HG03571 (cell line): ENCODE results near the gene BMX.

Experiments
- ATAC-seq: cut with Tn5 transposase; IDR thresholded peaks from one replicate; pipeline ENCODE4 v1.9.1; 2021; ENCODE audit not compliant: unreplicated experiment

BMX gene

DNA sequence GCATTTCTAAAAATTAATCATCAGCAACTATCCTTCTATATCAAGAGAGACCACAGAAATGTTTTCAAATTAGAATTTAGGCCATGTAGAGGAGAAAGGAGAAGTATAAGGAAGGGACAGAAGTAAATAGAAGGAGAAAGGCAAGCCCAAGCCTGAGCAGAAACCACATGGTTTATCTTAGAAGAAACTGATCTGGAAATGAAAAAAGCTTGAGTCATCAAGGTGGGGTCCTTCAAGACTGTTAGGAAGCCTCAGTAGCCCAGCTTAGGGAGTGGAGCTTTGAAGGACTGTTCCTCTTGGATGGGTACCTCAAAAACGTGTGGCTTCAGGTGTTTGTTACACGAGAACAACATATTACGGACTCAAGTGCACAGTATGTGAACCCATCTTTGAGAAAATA, 4.5 kb downstream of the BMX start:
- ATAC-seq: no peak

DNA sequence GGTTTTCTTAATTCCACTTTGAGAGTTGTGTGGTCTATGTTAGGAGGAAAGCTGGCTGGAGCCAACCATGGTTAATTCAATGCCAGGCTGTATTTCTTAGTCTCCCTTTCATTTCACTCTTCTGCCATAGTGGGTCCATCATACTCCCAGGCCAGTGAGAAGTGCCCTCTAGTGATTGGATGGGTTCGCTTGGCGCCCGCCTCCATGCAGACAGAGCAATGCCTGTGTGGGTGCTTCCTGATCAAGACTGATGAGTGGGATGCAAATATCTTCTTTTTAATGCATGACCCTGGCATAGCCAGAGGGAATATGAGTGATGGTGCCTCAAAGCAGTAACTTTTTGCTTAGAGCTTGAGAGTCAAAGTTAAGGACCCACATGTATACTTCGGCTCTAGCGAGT, 6.4 kb downstream of the BMX start:
- ATAC-seq: no peak

DNA sequence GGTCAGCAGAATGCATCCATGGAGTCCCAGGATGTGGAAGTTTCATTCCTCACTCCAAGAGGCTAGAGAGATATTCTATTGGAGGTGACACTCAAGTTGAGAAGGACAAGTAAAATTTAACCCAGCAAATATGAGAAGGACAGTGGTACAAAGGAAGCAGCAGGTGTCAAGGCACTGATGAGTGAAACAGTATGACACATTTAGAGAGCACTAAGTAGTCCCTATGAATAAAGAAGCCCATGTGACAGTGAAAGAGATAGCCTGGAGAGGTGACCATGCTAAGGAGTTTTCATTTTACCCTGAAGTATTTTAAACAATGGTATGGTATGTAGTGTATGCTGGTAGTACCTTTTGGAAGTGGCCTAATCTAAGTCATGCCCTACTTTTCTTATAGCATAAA, 9.2 kb downstream of the BMX start:
- no peak for ATAC-seq

DNA sequence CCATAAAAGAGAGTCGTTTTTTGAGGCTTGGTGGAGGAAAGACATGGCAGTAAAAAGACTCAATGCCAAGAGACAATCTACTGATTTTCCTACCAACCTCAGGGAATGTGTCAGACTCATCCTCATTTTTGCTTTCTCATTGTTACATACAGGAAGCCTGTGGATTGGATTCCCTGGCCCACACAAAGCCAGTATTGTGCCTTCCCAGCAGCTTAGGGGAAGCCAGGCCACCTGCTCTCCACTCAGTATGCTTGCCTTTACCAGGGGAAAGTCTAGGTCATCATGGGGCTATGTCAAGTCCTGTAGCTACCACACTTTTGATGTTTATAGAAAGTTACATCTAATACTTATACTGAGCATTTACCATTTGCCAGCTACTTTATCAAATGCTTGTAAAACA, 11.0 kb downstream of the BMX start:
- no peak for ATAC-seq

DNA sequence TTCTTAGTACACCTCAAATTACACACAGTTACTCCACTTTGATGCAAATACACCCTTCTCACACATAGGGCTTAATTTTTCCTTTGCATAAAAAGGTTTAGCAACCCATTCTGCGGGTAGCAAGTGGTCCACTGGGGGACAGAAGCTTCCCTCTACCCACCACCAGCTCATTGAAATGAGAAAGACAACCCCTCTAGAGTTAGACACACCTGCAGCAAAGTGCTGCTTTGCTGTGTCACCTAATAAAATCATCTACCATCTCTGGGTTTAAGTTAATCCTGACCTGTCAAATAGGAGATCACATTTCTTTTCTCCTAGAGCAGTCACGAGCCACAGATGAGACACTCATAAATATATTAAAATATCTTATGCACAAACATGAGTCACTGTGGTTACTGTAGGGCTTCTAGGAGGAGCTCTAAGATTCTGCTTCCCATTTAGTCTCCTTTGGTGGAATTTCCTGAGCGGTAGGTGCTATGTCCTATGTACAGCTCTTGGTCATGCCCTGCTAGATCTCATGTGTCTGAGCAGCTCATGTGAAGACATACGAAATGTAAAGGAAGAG, 11.9 kb downstream of the BMX start:
- ATAC-seq: no peak

DNA sequence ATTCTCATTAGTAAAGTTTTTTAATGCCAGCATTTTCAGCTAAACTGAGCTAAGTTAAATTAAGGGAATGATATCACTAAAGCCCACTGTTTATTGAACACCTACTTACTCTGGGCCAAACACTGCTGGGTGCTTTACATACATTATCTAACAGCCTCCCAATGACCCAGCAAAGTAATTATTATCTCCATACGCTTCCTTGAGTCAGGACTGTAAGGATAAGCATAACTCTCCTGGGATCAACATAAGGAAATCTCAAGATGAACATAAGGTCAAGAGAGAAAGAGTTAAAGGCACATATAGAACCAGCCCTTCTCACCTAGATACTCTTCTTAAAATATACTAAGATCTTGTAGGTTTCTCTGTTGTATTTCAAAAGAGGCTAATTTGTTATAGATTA, 13.7 kb downstream of the BMX start:
- no peak for ATAC-seq

DNA sequence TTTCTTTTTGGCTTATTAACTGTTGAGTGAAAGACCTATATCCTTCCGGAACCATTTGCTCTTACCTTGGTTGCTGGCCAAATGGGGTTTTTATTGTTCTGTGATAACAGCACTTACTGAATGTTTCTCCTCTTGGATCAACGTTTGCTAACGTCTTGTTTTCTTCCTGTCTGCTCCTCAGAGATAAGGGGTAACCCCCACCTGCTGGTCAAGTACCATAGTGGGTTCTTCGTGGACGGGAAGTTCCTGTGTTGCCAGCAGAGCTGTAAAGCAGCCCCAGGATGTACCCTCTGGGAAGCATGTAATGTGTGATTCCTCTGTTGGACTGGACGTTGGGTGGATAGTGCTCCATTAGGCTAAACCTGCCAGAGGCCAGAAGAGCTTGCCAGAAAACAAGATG, 15.3 kb downstream of the BMX start:
- ATAC-seq: no peak

DNA sequence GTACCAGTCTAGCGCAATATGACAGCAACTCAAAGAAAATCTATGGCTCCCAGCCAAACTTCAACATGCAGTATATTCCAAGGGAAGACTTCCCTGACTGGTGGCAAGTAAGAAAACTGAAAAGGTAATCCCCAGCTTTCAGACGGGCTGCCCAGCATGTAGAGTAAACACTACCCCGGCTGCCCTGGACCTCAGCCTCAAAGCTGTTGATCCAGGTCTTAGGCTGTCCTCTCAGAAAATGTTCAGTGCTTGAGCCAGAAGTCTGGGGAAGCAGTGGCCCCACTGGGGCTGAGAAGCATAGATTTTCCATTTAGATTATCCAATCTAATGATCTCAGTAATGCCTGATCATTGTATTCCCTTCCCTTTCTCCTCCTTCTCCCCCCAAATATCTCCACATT, 21.9 kb downstream of the BMX start:
- no peak for ATAC-seq

DNA sequence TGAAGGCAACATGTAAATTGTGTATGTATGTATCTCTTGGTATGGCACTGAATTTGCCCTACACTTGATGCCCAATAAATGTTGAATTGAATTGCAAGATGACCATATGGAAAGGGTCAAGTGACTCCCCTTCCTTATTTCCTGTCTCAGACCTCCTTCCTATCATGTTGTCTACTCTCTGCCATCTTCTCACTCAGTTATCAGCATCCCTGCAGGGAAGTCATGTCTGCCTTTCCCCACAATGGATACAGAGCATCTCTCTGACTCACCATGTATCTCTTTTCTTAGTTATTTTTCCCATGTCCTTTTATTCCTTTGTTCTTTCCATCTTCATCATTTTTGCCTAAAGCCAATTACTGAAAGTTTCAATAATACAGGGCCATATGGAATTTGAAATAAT, 22.5 kb downstream of the BMX start:
- no peak for ATAC-seq

DNA sequence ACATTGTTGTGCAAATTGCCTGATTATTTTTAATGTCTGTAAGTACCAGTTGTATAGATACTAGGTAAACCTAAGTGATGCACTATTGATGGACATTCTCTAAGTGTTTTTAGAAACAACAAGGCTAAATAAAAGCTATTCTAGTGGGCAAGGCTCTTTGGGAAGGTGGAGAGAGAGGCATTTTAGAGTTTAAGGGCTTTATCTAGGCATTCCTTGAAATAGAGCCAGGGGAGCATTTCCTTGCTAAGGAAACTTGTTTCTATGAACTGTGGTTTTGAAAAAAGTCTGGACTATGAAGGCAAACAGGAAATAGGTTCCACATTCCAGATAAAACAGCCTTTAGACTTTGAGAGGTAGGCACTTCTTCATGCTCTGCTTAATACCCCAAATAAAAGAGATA, 23.8 kb downstream of the BMX start:
- no peak for ATAC-seq

DNA sequence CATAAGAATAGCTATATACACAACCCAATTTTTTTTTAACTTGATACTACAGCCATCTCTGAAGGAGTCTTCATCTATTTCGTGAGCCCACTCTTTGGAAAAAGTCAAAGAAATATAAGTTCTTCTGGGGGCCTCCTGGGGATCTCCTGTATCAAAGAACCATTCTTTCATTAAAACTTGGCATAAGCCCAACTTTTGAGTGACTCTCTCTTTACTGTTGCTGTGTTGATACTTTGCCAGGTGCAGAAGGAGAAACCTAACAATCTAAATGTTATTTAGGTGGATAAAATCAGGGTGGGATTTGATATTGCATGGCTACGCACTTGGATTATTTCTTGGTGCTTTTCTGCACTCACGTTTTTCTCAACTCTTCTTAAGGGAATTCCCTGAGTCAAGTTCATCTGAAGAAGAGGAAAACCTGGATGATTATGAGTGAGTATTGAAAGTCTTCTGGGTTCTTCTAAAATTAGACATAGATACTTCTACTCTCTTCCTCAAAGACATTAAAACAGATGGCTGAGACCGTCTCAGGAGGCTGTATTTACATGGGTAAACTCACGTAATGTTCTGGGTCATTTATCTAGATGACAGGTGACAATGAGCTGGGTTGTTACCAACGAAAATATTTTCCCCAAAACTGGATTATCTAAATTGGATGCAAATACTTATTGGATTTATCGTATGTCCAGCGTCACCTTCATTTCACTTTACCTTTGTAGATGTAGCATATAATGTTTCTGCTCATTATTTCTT, 25.2 kb downstream of the BMX start:
- ATAC-seq: no peak

DNA sequence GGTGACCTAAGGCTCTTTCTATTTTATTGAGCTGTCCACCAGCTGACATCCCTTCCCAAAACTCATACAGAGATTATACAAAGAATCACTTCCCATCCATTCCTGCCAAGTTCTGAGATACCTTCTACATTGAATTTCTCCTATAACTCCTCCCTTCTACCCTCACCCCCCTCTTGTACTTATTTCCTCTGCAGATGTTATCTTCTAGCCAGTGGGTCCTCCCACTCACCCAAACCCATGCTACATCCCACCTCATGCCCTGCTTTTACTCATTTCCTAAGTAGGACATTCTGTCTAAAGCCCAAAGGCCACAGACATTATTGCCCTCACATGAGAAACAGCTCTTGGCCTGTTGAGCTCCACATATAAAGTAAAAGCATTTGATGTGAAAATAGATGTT, 28.6 kb downstream of the BMX start:
- no peak for ATAC-seq

DNA sequence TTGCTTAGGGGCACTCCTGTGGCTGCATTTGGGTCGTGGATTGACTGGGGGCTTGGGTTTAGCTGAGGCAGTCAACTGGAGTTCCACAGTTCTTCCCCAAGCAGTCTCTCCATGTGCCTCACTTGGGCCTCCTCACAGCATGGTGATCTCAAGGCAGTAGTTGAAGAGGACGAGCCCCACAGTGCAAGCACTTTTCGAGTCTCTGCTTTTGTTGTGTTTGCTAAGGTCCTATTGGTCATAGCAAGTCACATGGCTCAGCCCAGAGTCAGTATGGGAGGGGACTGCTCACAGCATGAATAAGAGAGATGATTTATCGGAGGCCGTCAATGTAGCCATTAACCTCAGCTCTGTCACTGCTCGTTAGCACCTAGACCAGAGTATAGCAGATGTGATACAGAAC, 29.7 kb downstream of the BMX start:
- ATAC-seq: no peak

DNA sequence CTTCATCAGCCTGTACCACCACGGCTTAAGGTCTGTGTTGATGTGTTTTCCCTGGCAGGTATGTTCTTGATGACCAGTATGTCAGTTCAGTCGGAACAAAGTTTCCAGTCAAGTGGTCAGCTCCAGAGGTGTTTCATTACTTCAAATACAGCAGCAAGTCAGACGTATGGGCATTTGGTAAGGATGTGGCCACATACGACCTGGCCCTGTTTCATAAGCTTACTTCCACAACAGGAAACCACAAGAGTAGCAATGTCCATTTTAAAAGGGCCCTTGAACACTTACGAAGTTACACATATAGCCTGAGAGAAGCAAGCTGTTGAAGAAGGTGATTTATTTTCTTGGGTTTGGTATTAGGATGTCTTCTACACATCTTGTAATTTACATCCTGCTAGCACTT, 46.1 kb downstream of the BMX start:
- ATAC-seq: no peak

DNA sequence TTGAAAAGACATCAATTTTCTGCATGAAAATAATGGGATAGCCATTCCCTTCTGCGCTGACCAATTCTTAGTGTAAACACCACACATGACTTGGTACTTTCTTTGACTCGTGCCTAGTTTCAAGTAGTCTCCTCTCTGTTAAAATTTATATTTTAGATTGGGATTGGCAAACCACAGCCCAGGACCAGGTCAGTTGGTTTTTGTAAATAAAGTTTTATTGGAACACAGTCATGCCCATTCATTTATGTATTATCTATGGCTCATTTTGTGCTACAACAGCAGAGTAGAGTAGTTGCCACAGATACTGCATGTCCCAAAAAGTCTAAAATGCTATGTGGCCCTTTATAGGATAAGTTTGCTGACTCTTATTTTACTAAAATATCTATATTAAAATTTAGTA, 46.7 kb downstream of the BMX start:
- ATAC-seq: no peak

DNA sequence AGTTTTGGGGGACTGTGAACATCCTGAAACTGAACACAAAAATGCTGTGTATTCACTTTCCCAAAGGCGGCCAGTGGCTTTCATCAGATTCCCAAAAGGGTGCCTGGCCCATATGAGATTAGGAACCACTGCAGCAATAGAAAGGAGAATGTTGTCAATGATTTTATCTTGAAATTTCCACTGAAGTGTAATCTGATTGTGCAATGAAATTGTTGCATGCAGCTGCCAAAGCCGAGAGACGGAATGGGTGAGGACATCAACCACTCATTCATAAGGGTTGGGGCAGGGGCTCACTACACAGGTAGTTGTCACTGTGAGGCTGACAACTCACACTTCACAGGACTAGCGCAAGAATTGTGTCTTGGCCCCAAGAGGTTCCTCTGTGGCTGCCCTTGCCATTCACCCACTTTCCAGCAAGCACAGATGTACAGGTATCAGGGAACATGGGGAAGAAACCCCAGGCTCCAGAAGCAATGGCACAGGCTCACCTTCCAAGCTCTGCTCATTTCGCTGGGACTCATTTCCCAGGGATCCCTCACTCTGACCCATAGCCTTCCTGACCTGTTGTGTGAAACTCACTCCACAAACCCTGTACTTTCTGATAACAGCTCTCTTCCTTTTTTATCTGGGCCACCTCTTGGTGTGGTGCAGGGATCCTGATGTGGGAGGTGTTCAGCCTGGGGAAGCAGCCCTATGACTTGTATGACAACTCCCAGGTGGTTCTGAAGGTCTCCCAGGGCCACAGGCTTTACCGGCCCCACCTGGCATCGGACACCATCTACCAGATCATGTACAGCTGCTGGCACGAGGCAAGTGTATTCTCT, 48.8 kb downstream of the BMX start:
- no peak for ATAC-seq

DNA sequence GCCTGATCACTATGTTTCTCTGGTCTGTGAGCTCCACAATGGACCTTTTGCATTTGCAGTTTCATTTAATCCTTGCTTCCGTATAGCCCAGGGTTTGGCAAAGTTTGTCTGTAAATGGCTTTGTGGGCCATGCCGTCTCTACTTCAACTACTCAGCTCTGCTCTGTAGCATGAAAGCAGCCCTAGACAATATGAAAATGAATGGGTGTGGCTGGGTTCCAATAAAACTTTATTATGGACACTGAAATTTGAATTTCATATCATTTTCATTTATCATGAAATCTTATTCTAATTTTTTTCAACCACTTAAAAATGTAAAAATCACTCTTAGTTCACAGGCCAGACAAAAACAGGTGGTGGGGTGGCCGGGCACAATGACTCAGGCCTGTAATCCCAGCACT, 58.6 kb downstream of the BMX start:
- no peak for ATAC-seq

DNA sequence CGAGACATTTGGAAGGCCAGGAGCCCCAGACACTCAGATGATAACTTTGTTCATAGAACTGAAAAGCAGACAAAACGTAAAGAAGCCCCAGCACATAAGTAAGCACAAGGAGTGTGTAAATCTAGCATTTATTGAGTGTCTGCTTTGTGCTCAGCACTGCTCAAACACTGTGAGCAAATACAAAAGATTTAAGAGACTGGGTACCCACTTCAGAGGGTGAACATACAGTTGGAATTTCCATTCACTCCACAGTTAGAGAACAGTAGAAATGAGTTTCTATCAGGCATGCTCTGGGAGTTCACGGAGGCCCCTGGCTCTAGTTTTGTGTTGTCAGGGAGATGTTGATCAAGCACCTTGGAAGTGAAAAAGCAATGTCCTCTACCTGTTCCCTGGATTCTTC, 60.3 kb downstream of the BMX start:
- ATAC-seq: no peak

DNA sequence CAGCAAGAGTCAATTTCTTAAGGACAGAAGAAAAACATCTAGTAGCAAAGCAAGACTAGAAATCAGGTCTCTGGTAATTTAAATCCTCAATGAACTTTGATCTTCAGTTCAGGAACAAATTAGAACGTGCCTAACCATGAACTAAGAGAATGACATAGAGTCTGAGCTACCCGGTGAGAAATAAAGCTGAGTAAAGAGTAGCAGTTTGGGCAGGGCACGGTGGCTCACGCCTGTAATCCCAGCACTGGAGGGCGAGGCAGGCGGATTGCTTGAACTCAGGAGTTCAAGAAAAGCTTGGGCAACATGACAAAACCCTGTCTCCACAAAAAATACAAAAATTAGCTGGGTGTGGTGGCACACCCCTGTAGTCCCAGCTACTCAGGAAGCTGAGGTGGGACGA, 62.4 kb downstream of the BMX start:
- no peak for ATAC-seq

DNA sequence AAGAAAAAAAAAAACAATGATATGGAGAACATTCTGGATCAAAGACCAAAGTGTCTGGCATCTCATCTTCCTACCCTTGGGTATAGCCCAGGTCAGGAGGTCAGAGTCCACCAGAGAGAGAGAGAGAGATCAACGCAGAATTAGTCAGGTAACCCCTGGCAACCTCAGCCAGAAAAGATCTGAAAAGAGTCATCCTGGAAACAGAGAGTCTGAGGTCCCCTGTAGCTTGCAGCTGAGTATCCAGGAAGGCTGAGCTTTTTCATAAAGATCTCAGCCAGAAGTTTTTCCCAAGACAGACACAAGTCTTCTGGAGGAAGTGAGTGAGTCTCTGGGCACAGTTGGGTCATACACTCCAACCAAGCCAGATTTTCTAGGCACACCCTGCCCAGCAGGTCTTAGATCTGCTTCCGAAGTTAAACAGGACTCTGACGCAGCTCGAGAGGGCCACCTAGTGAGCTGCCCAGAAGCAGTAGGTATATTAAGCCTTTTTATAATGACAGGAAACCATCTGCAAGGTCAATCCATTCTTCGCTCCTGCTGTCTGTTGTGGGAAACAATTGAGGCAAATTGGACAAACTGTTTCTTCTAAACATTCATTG, 64.5 kb downstream of the BMX start:
- ATAC-seq: no peak

DNA sequence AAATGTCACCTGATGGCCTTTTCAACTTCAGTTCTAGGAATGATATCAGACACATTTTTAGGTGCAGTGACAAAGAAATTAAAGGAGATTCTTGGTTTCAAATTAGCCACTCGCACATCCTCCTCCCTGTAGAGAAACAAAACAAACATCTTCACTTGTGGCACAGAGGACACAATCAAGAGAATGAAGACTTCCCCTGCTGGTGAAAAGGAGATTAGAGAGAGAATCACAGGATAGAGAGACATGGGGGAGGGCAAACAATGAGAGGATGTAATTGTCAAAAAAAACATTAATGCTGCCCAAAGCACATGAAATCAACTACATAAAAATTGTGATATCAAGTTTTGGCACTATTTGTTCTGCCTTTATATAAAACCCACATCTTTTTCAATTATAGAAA, 65.6 kb downstream of the BMX start:
- ATAC-seq: no peak

DNA sequence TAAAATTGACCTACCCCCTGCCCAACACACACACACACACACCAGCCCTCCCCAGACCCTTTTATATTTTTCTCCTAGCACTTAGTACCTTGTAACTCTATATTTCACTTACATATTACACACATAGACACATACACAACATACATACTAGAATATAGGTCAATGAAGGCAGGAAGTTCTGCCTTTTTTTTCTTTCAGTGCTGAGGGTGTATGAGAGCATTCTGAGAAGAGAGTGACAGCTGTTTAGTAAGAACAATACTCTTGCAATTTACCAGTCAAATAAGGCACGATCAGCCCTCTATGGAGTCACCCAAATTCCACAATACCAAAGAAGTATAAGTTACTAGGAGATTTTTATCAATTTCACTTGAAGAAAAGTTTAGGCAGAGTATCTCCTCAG, 66.7 kb downstream of the BMX start:
- ATAC-seq: no peak
